HG02759 (cell line): ENCODE data around the gene SLC15A3.
"Not testable (repeated sequence)": the region's sequence is repeated elsewhere in the genome, so short reads cannot be mapped to it uniquely, and the experiment has no call there.

Source experiments
- ATAC-seq: cut with Tn5 transposase; IDR thresholded peaks from one replicate; pipeline ENCODE4 v1.9.1; 2021; ENCODE audit warnings: mild to moderate bottlenecking, moderate library complexity; ENCODE audit not compliant: unreplicated experiment

SLC15A3 gene

DNA sequence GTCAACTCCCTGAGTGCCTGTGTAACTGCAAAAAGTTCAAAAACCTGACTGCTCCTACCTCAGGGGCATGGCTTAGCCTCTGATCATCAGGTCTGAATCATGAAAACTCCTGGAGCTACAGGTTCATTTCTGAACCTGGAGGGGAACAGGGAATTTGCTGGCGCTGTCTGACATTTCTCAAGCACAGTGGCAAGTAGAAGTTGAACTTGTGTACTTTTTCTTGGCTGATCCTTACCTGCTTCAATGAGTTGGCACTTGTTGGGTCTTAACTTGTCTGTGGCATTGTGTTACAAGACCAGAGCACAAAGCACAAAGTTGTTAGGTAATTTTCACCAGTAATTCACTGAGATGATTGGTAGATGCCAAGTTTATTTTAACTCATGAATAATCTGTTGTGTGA, 34.7 kb downstream of the SLC15A3 start:
- no peak for ATAC-seq

DNA sequence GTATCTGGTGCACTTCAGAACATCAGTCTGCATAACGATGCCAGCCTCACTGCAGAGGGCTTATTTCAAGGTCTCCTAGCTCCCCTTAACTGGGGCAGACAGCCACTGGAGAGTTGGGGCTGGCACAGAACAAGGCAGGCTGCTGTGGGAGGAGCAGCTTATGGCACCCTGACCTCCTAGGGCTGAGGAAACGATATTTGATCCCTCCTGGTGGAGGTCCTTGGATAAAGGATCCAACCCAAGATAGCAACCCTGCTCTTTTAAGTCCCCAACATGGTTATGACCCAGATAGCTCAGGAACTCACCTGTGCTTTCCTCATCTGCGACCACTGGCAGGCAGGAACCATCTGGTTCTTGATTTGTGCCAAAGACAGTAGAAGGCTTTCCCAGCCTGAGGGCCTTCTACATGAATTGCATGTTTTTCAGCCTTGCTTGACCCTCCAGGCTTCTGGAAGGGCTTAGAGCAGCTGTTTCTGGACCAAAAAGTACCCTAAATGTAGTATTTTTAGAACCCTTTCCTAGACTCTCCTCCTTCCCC, 35.2 kb downstream of the SLC15A3 start:
- no peak for ATAC-seq

- peak; percentile 59 for ATAC-seq
Observed at GRCh38 chr11:60915248-60915914, 36.6 kb downstream of the SLC15A3 start.

GRCh38 chr11:60914633-60915247, 37.2 kb downstream of the SLC15A3 start:
- peak; percentile 2 for ATAC-seq

DNA sequence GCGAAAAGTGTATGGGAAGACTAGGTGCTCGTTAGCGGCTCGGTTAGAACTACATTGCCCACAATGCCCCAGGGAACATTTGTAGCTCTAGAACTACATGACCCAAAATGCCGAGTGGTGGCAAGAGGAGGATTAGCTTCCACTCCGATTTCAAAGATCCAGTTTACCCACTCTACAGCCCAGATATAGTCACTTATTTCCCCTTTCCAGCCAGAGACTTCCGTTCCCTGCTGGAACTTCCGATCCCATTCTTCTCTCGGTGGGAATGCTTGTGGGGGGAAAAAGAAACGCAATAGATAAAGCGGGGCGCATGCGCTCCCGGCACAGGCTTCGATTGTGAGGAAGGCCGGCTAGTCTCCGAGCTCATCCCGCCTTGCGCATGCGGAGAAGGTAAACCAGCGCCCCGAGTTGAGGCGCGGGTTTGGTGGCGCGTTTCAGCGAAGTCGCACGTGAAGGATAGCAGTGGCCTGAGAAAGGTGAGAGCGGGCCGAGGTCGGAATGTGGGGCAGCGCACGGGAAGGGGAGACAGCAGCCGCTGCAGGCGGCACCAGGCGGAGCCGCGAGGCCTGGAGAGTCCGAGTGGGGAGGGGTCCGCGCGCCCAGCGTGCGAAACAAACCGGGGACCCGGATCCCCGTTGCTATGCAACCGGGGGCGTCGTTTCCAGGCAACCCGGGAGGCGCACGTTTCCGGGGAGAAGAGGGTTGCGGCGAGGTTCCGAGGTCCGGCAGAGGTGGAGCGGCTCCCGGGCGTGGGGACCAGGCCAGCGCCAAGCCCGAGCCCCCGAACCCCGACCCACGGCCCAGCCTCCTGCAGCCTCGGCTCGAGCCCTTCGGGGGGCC, 38.0 kb downstream of the SLC15A3 start, which contains the start of gene TMEM109:
TSS of gene TMEM109 (plus strand) at position 366 of the 840 bp plus-strand sequence. CDS start 5,536 bp downstream, outside the sequence.
- ATAC-seq: peak; percentile 47

- no peak for ATAC-seq
Observed at GRCh38 chr11:60912851-60913528, 39.0 kb downstream of the SLC15A3 start.

DNA sequence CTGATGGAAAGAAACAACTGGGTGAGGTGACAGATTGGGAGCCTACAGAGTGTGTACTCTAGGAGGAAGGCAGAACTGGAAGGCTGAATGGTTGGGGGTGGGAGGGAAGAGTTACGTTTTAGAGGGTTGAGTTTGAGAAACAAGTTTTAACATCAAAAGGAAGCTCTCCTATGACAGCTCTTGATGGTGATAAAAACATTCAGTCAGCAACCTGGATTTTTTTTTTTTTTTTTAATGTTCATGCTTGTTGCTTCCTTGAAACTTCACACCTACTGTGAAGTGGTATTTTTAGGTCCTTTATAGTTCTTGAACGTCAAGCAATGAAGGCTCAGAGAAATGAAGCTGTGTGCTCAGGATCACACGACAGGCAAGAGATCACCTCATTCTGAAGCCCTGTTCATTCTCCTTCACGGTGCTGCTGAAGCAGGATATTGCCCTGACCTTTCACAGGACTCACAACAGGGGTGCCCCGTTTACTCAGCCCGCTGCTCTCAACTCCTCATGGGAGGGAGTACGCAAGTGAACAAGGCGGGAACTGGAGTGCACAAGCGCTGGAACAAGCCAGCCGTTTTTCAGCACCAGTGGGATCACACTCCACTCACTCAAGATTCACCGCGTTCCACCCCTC, 39.6 kb downstream of the SLC15A3 start:
- ATAC-seq: no peak

GRCh38 chr11:60910711-60911380, 41.1 kb downstream of the SLC15A3 start:
- ATAC-seq: no peak

GRCh38 chr11:60910281-60910687, 41.7 kb downstream of the SLC15A3 start:
- peak; percentile 34 for ATAC-seq

- ATAC-seq: not testable (repeated sequence)
Observed at GRCh38 chr11:60909680-60910280, 42.2 kb downstream of the SLC15A3 start.

- ATAC-seq: no peak
Observed at GRCh38 chr11:60908803-60909202, 43.2 kb downstream of the SLC15A3 start.

GRCh38 chr11:60906132-60906972, 45.6 kb downstream of the SLC15A3 start, which contains the start of gene PRPF19:
PRPF19 (minus strand) TSS chr11:60906585; CDS start chr11:60906382, 203 bp downstream.
- peak; percentile 78 for ATAC-seq

DNA sequence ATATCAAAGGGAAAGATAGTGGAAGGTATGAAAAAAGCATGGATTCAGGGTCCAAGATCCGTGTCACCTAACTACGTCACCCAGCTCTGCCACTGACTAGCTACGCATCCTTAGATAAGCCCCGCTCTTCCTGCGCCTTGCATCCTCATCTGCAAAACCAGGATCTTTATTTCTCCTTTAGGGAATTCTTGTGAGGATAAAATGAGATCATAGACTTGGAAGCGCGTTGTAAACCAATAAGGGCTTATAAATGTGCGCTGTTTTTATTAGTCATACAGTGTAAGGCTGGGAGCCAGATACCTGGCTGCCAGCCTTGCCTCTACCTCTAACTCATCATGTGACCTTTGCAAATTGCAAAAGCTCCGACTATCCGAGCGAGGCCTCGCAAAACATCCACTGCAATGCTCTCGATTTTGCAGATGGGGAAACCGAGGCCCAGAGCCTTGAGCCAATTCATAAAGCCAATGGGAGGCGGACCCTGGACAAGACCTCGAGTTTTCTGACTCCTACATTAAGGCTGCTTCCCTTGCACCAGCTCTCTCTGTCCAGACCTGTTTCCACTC, 46.3 kb downstream of the SLC15A3 start:
- ATAC-seq: no peak

DNA sequence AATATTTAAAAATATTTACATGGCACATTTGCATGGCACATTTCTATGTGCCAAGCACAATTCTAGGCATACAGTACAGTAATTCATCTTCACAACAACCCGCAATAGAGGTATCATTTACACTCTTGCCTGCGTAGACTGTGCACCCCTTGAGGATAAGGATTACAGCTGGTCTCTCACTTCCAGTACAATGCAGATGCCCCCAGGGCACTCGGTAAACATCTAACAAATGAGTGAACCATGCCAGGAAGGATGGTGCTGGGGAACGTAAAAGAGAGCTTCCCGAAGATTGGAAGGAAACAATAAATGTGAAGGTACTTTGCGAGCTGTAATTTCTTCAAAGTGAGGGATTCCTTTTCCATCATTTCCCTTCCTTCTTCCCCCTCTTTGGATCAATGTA, 46.9 kb downstream of the SLC15A3 start:
- no peak for ATAC-seq

DNA sequence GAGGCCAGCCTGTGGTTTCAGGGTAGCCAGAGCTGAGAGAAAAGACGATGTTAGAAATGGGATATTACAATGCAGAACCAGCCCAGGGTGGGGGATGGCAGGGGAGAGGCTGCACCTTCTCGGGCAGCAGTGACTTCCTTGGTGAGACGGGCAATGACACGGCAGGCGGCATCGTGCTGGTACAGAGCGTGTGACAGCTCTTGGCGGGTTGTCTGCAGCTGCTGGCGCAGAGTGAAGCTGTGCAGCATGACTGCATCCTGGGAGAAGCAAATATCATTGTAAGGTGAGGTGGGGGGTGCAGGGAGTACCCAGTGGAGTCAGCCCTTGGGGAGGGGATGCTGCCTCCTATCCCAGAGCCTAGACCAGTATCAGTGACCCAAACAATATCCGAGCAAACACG, 49.4 kb downstream of the SLC15A3 start:
- no peak for ATAC-seq

DNA sequence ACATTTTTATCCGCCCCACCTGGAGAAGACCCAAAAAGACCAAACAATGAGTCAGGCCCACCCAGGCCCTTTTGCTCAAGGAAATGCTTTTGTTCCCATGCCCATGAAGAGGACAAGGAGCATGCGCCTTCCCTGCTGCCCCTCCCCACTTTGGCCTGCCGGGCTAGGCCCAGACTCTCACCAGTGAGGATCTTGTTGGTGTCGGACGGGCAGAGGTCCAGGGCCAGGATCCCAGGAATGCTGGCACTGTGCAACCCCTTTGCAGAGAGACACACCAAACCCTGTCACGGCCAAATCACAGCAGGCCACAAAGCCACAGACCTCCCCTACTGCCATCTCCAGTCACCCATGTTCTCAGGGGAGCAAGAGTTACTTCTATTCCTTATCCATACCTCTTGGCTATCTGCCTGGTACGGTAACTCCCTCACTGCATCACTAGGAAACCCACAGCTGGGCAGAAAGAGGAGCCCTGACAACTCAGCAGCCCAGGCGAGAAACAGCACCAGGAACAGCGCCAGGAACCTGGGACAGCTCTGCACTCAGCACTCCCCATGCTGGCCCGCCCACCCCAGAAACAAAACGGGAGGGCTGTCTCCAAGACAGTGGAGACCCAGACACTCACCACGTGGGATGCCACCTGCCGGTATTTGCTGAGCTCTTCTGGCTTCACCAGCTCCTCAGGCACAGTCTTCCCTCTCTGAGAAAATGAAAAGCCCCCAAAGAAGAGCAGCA, 51.1 kb downstream of the SLC15A3 start:
- no peak for ATAC-seq

DNA sequence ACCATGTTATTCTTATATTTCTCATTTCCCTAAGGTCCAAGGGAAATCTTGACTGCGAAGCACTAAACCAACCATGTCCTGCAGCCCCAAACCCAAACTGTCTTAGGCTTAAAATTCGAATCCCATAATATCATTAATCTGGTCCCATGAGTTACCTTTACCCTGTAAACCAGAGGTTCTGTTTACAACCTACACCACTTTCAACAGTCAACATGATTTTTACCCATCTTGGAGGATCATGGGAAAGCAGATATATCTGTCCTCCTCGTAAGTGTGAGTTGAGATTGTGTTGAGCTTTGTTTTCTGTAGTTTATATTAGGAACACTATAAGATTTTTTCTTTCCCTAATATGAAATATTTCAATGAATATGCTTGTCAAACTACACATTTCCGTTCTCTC, 52.0 kb downstream of the SLC15A3 start:
- no peak for ATAC-seq
